BE2C (cell line): Measurements from ENCODE around the gene CLUH.
A peak's percentile ranks its signal among the peaks of the same experiment; 100 is the strongest.

ENCODE experiments used
- DNase-seq: peaks from one replicate; pipeline ENCODE4 v3.0.0-alpha.2; 2020
- H3K27me3 ChIP-seq: fragments of 250-450 bp; sonication (Bioruptor Pico); 2 replicates; pipeline ENCODE4 v1.5.1; 2020; ENCODE audit warnings: mild to moderate bottlenecking
- H3K36me3 ChIP-seq: fragments of 250-450 bp; sonication (Bioruptor Pico); 2 replicates; pipeline ENCODE4 v1.5.1; 2020; ENCODE audit warnings: mild to moderate bottlenecking
- H3K4me1 ChIP-seq: fragments of 250-450 bp; sonication (Bioruptor Pico); 2 replicates; pipeline ENCODE4 v1.5.1; 2020
- H3K4me3 ChIP-seq: 2 replicates; pipeline ENCODE4 v1.5.1; 2011; ENCODE audit warnings: low read depth, low read length
- H3K9me3 ChIP-seq: fragments of 250-450 bp; sonication (Bioruptor Pico); 2 replicates; pipeline ENCODE4 v1.5.1; 2020
- TF ChIP-seq, protein P1 (sequence below): IDR thresholded peaks from 2 replicates; pipeline ENCODE4 v1.5.1; 2012; ENCODE audit warnings: mild to moderate bottlenecking, low read depth, low read length

The CLUH gene

DNA sequence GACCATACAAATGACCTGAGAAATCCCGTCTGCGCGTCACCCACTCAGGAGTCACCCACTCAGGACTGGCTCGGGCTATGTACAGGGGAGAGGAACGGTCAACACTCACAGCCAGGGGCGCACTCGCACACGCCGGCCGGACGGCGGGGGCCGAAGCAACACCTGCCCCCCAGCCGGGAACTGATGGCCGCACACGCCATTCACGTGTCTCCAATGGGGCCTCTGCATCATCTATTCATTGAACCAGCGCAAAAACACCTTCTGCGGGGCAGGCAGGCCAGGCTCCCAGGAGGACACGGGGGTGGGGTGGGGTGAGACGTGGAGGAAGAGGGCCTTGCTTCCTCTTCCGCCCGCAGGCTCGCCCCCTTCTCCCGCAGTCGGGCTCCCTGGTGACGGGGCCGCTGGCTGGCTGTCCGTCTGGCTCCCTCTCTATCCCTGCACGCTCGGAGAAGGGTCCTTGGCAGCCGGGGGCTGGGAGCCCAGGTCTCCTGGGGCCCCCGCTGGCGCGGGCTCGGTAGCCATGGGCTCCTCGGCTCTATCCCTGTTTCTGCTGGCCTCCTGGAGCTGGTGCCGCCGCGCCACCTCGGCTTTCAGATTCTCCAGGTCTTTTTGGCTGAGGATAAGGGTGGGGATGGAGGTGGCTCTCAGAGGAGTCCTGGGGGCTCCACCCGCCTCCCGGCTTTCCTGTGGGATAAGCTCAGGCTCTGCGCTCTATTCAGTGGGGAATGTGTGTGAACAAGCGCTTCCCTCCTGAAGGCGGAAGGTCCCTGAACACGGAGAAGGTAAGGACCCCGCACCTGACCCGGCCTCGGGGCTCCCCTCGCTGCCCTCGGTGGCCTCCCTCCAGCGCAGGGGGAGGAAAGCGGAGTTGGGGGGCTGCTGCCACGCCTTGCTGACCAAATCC, 21.1 kb downstream of the CLUH start:
- Histone ChIP-seq H3K9me3 (no peaks in the 10 kb centered on the region), H3K36me3 (peaks cover 13% of the 10 kb centered on the region), H3K4me3 (no peak overlapping the region), H3K4me1 (no peaks in the 10 kb centered on the region), H3K27me3 (no peaks in the 10 kb centered on the region)
- TF ChIP-seq, protein P1, sequence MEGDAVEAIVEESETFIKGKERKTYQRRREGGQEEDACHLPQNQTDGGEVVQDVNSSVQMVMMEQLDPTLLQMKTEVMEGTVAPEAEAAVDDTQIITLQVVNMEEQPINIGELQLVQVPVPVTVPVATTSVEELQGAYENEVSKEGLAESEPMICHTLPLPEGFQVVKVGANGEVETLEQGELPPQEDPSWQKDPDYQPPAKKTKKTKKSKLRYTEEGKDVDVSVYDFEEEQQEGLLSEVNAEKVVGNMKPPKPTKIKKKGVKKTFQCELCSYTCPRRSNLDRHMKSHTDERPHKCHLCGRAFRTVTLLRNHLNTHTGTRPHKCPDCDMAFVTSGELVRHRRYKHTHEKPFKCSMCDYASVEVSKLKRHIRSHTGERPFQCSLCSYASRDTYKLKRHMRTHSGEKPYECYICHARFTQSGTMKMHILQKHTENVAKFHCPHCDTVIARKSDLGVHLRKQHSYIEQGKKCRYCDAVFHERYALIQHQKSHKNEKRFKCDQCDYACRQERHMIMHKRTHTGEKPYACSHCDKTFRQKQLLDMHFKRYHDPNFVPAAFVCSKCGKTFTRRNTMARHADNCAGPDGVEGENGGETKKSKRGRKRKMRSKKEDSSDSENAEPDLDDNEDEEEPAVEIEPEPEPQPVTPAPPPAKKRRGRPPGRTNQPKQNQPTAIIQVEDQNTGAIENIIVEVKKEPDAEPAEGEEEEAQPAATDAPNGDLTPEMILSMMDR: no peak
- DNase-seq: no peak

GRCh38 chr17:2689411-2690164, 22.0 kb downstream of the CLUH start:
- no peak overlapping the region for H3K4me3 ChIP-seq
- DNase-seq: no peak
- TF ChIP-seq, protein P1: no peak
- peaks cover 13% of the 10 kb centered on the region for H3K36me3 ChIP-seq
- no peaks in the 10 kb centered on the region for H3K27me3 ChIP-seq
- H3K4me1 ChIP-seq: no peaks in the 10 kb centered on the region
- H3K9me3 ChIP-seq: no peaks in the 10 kb centered on the region

DNA sequence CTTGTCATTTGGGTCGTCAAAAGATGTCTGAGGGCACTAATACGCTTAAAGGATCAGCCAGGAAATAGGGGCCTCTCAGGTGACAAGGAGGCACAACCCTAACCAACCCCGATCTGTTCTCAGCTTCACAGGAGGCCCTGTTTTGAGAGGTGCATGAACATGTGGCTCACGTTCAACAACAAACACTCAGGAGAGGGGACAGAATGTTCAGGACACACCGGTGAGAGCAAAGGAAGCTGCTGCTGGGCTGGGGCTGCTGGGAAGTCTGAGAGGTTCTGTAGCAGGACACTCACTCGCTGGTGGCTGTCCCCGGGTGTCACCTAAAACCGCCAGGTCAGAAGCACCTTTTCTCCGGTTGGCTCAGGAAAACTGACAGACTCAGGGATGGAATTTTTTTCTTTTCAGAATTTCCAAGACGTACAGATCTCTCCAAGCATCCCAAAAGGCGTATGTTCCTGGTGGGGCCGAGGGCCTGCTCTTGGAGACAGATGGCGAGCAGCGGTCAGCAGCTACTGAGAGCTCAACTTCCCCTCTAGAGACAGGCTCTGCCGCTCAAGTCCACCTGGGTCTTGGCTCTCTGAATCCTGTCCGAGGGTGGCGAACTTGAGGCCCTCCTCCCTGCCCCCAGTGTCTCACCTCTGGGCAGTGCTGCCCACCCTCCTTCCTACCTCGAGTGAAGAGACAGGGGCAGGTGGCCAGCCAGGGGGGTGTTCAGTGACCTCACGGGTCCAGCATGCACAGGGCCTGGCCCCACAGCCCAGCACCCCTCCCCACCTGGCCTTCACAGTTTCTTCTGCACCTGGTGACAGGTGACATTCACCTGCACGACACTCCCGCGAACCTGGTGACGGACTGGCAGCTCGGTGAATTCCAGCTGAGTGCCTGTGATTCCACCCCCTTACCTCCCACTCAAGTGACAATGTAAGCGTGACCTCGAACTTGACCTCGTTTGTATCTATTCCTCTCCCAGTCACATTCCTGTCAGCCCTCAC, 22.9 kb downstream of the CLUH start:
- TF ChIP-seq, protein P1: no peak
- no peak for DNase-seq
- Histone ChIP-seq H3K4me1 (no peaks in the 10 kb centered on the region), H3K4me3 (no peak overlapping the region), H3K36me3 (peaks cover 13% of the 10 kb centered on the region), H3K9me3 (no peaks in the 10 kb centered on the region), H3K27me3 (no peaks in the 10 kb centered on the region)

GRCh38 chr17:2687074-2687418, 24.5 kb downstream of the CLUH start:
- H3K4me3 ChIP-seq: no peak overlapping the region
- H3K36me3 ChIP-seq: peaks cover 15% of the 10 kb centered on the region
- TF ChIP-seq, protein P1: no peak
- H3K4me1 ChIP-seq: no peaks in the 10 kb centered on the region
- H3K27me3 ChIP-seq: no peaks in the 10 kb centered on the region
- no peaks in the 10 kb centered on the region for H3K9me3 ChIP-seq
- DNase-seq: no peak

GRCh38 chr17:2685696-2686095, 25.9 kb downstream of the CLUH start:
- Histone ChIP-seq H3K9me3 (no peaks in the 10 kb centered on the region), H3K4me1 (no peaks in the 10 kb centered on the region), H3K27me3 (no peaks in the 10 kb centered on the region), H3K4me3 (no peak overlapping the region), H3K36me3 (peaks cover 18% of the 10 kb centered on the region)
- TF ChIP-seq, protein P1: no peak
- peak; percentile 3 for DNase-seq
